K562 (cell line): ENCODE measurements around the gene POR. TPM values are rescaled to one million over a fixed set of nuclear protein-coding genes. Genes with fewer than 3 reads are reported as not detected.

Experiments
- E2F1 ChIP-seq: sonication (generic); formaldehyde crosslinking; IDR thresholded peaks from 2 replicates; pipeline ENCODE4 v1.8.1; 2023; ENCODE audit warnings: mild to moderate bottlenecking, missing genetic modification reagents, moderate library complexity
- EP400 ChIP-seq: fragments of 450-650 bp; IDR thresholded peaks from 2 replicates; pipeline ENCODE4 v1.6.1; 2017; ENCODE audit warnings: antibody characterized with exemption, mild to moderate bottlenecking, moderate library complexity
- FOXK1 ChIP-seq: sonication (generic); formaldehyde crosslinking; IDR thresholded peaks from 2 replicates; pipeline ENCODE4 v1.8.0; 2022; ENCODE audit warnings: missing genetic modification reagents, mild to moderate bottlenecking, borderline replicate concordance
- GATAD2B ChIP-seq: fragments of 450-650 bp; IDR thresholded peaks from 2 replicates; pipeline ENCODE4 v1.6.1; 2017; ENCODE audit warnings: mild to moderate bottlenecking, borderline replicate concordance
- GTF2F1 ChIP-seq: IDR thresholded peaks from 2 replicates; pipeline ENCODE4 v1.6.1; 2011; ENCODE audit warnings: low read depth, low read length, improper control_type of control experiment
- JUND ChIP-seq, 2 experiments: IDR thresholded peaks; 2 replicates in 1 of 2; 3 replicates in 1 of 2; pipeline ENCODE4 v1.6.1; 2011; ENCODE audit warnings: borderline replicate concordance in 2 of 2, low read depth in 2 of 2, low read length in 2 of 2, improper control_type of control experiment in 1 of 2, missing biosample characterization in 1 of 2, missing genetic modification characterization in 1 of 2, missing genetic modification reagents in 1 of 2
- KDM5B ChIP-seq: fragments of 200-600 bp; sonication (generic); IDR thresholded peaks from 2 replicates; pipeline ENCODE4 v1.6.1; 2012; ENCODE audit warnings: low read depth, mild to moderate bottlenecking, moderate library complexity, low read length, control low read depth, inconsistent platforms; ENCODE audit not compliant: insufficient replicate concordance
- PHTF2 ChIP-seq: fragments of 250-450 bp; sonication (Bioruptor Pico); IDR thresholded peaks from 2 replicates; pipeline ENCODE4 v1.5.0; 2021; ENCODE audit warnings: mild to moderate bottlenecking
- PYGO2 ChIP-seq: fragments of 450-650 bp; IDR thresholded peaks from 2 replicates; pipeline ENCODE4 v1.6.1; 2016; ENCODE audit warnings: mild to moderate bottlenecking, missing genetic modification characterization, moderate library complexity, missing compliant biosample characterization
- RBBP5 ChIP-seq: fragments of 200-600 bp; sonication (generic); IDR thresholded peaks from 2 replicates; pipeline ENCODE4 v1.6.1; 2012; ENCODE audit warnings: borderline replicate concordance, mild to moderate bottlenecking, low read length, control low read depth, inconsistent platforms; ENCODE audit not compliant: insufficient read depth, poor library complexity, severe bottlenecking
- RBFOX2 ChIP-seq: fragments of 200-400 bp; formaldehyde crosslinking; IDR thresholded peaks from 2 replicates; pipeline ENCODE4 v1.6.1; 2017; ENCODE audit warnings: low read depth, mild to moderate bottlenecking, low read length, moderate library complexity
- SAP30 ChIP-seq: fragments of 200-600 bp; sonication (generic); IDR thresholded peaks from 2 replicates; pipeline ENCODE4 v1.6.1; 2012; ENCODE audit warnings: borderline replicate concordance, low read depth, mild to moderate bottlenecking, moderate library complexity, low read length, control low read depth, inconsistent platforms; ENCODE audit not compliant: insufficient read depth, poor library complexity, severe bottlenecking
- SMARCE1 ChIP-seq: fragments of 450-650 bp; IDR thresholded peaks from 2 replicates; pipeline ENCODE4 v1.7.1; 2016; ENCODE audit warnings: mild to moderate bottlenecking
- SP1 ChIP-seq: sonication (generic); formaldehyde crosslinking; IDR thresholded peaks from 2 replicates; pipeline ENCODE4 v1.8.1; 2022; ENCODE audit warnings: mild to moderate bottlenecking, missing genetic modification reagents
- TEAD4 ChIP-seq, 2 experiments: sonication (generic) in 1 of 2; formaldehyde crosslinking in 1 of 2; IDR thresholded peaks; 2 replicates each; pipeline versions ENCODE4 v1.6.1 to v1.8.0; 2012 to 2022; ENCODE audit warnings: borderline replicate concordance in 1 of 2, inconsistent platforms in 1 of 2, low read length in 1 of 2, mild to moderate bottlenecking in 1 of 2, missing genetic modification reagents in 1 of 2
- ZBTB11 ChIP-seq, 3 experiments: fragments of 200-800 bp in 1 of 3; fragments of 250-450 bp in 1 of 3; fragments of 450-650 bp in 1 of 3; sonication (Bioruptor Pico) in 1 of 3; sonication (Bioruptor generic) in 1 of 3; formaldehyde crosslinking in 1 of 3; IDR thresholded peaks; 2 replicates each; pipeline versions ENCODE4 v1.6.1 to v1.8.0; 2016 to 2022; ENCODE audit warnings: mild to moderate bottlenecking in 2 of 3, missing genetic modification characterization in 2 of 3, missing compliant biosample characterization in 1 of 3, moderate library complexity in 1 of 3
- ZBTB5 ChIP-seq: fragments of 450-650 bp; IDR thresholded peaks from 2 replicates; pipeline ENCODE4 v1.6.1; 2017; ENCODE audit warnings: antibody characterized with exemption
- ZNF785 ChIP-seq: fragments of 250-450 bp; sonication (Bioruptor Pico); IDR thresholded peaks from 2 replicates; pipeline ENCODE4 v1.4.0; 2020; ENCODE audit warnings: mild to moderate bottlenecking
- polyA plus RNA-seq, 8 experiments: library from polyadenylated mRNA; depleted of rRNA in 4 of 8; stranded (reverse) in 5 of 8; unstranded in 3 of 8; fragments of >200 nt; fragmentation: Nextera tagmentation in 2 of 8; fragmentation: Illumina TruSeq in 1 of 8; extraction: Ambion mirVana in 2 of 8; extraction: Trizol in 1 of 8; gene quantifications; 2 replicates each; pipeline versions ENCODE4 v1.2.1 to v1.2.3, GENCODE V29; 2011 to 2014; ENCODE audit warnings: inconsistent platforms in 1 of 8, missing spikeins in 1 of 8
- total RNA-seq, 7 experiments: library from RNA; depleted of rRNA in 6 of 7; stranded (reverse); fragments of >200 nt in 6 of 7; fragmentation: Illumina TruSeq in 2 of 7; extraction: Trizol in 2 of 7; gene quantifications; 2 replicates each; pipeline versions ENCODE4 v1.2.1 to v1.2.3, GENCODE V29; 2011 to 2021; ENCODE audit warnings: low replicate concordance in 1 of 7

Gene POR
- total and polyA plus RNA-seq, 9 of the 15 experiments (the other 6 are each of a cell fraction or from before 2014, with no cell fraction given) = 4.7 to 142 (median 40.8) TPM

- peak; percentile 78 for TF ChIP-seq RBFOX2
- no peak; the same call in 1 of the 2 replicates for TF ChIP-seq E2F1
- TF ChIP-seq TEAD4 (IDR thresholded peaks at IDR 0.05; ENCODE audit: low read length) = peak; percentile 4; the same call in 1 of the 2 replicates
- no peak for TF ChIP-seq TEAD4 (CRISPR knock-in tag; IDR thresholded peaks at IDR 0.05; ENCODE audit: borderline replicate concordance)
- TF ChIP-seq KDM5B = peak; percentile 85
- peak; percentile 14 for TF ChIP-seq RBBP5
- no peak; the same call in 1 of the 2 replicates for TF ChIP-seq GATAD2B
- TF ChIP-seq JUND (IDR thresholded peaks at IDR 0.05; ENCODE audit: borderline replicate concordance, low read depth, low read length) = 0 out of 2 replicates have a peak, but pooled peaks have one; percentile 23
- no peak; the same call in 2 of the 3 replicates for TF ChIP-seq JUND (tag; IDR thresholded peaks at IDR 0.05; ENCODE audit: borderline replicate concordance, low read depth, low read length)
- peak; percentile 84 for TF ChIP-seq SAP30
- TF ChIP-seq ZBTB5 = no peak
- no peak for TF ChIP-seq PHTF2 (CRISPR knock-in tag)
- TF ChIP-seq ZNF785 (CRISPR knock-in tag) = no peak
- TF ChIP-seq ZBTB11 (CRISPR knock-in tag; IDR thresholded peaks at IDR 0.05) = no peak
- peak; percentile 48; the same call in 1 of the 2 replicates for TF ChIP-seq EP400
- TF ChIP-seq SMARCE1 = 0 out of 2 replicates have a peak, but pooled peaks have one; percentile 6
- TF ChIP-seq GTF2F1 = no peak
- TF ChIP-seq SP1 (CRISPR knock-in tag) = peak; percentile 97
- TF ChIP-seq FOXK1 (CRISPR knock-in tag) = no peak
- no peak for TF ChIP-seq PYGO2
Observed at GRCh38 chr7:75994388-75995051, 79.6 kb downstream of the POR start, which contains the start of gene TMEM120A (continued).
